ENCODE results near the gene SOCS1. TPM values are rescaled to one million over a fixed set of nuclear protein-coding genes. Genes with fewer than 3 reads are reported as not detected.
"Not testable (repeated sequence)": the region's sequence is repeated elsewhere in the genome, so short reads cannot be mapped to it uniquely, and the experiment has no call there.

Gene SOCS1
- polyA plus RNA-seq, 12 donors = 1.3 to 5.3 (median 1.9) TPM; not detected in 2

GRCh38 chr16:11231367-11231970, 24.5 kb downstream of the SOCS1 start:
- no peak for DNase-seq

GRCh38 chr16:11229906-11230305, 26.1 kb downstream of the SOCS1 start:
- DNase-seq = no peak

- no peak for DNase-seq
These were observed 26.6 kb downstream of the SOCS1 start for GRCh38 chr16:11229432-11229831.

- no peak for DNase-seq
These were observed 30.1 kb downstream of the SOCS1 start for GRCh38 chr16:11225677-11226549.

GRCh38 chr16:11224894-11225676, 30.9 kb downstream of the SOCS1 start:
- no peak for DNase-seq

GRCh38 chr16:11224096-11224893, 31.7 kb downstream of the SOCS1 start:
- no peak for DNase-seq

GRCh38 chr16:11220507-11220906, 35.5 kb downstream of the SOCS1 start:
- not testable (repeated sequence) for DNase-seq

GRCh38 chr16:11219178-11219577, 36.8 kb downstream of the SOCS1 start:
- DNase-seq = no peak

- no peak for DNase-seq
These were observed 37.4 kb downstream of the SOCS1 start for GRCh38 chr16:11218604-11218962.

- no peak for DNase-seq
These were observed 38.1 kb downstream of the SOCS1 start for GRCh38 chr16:11217651-11218603.

GRCh38 chr16:11215935-11216556, 40.0 kb downstream of the SOCS1 start:
- DNase-seq = no peak

- no peak for DNase-seq
These were observed 42.2 kb downstream of the SOCS1 start for GRCh38 chr16:11213799-11214198.

- no peak for DNase-seq
These were observed 42.6 kb downstream of the SOCS1 start for GRCh38 chr16:11213373-11213772.

- DNase-seq = no peak
These were observed 43.2 kb downstream of the SOCS1 start for GRCh38 chr16:11212798-11213196.

- DNase-seq = peak; percentile 41
These were observed 43.8 kb downstream of the SOCS1 start for GRCh38 chr16:11211977-11212797.

- no peak for DNase-seq
These were observed 44.7 kb downstream of the SOCS1 start for GRCh38 chr16:11211061-11211976.

GRCh38 chr16:11210260-11210659, 45.7 kb downstream of the SOCS1 start:
- DNase-seq = no peak
